HG02678 (cell line): Measurements from ENCODE around the gene ANKRD63.

Source experiments
- ATAC-seq: cut with Tn5 transposase; IDR thresholded peaks from one replicate; pipeline ENCODE4 v1.9.1; 2021; ENCODE audit warnings: mild to moderate bottlenecking, moderate library complexity; ENCODE audit not compliant: unreplicated experiment

Gene ANKRD63

DNA sequence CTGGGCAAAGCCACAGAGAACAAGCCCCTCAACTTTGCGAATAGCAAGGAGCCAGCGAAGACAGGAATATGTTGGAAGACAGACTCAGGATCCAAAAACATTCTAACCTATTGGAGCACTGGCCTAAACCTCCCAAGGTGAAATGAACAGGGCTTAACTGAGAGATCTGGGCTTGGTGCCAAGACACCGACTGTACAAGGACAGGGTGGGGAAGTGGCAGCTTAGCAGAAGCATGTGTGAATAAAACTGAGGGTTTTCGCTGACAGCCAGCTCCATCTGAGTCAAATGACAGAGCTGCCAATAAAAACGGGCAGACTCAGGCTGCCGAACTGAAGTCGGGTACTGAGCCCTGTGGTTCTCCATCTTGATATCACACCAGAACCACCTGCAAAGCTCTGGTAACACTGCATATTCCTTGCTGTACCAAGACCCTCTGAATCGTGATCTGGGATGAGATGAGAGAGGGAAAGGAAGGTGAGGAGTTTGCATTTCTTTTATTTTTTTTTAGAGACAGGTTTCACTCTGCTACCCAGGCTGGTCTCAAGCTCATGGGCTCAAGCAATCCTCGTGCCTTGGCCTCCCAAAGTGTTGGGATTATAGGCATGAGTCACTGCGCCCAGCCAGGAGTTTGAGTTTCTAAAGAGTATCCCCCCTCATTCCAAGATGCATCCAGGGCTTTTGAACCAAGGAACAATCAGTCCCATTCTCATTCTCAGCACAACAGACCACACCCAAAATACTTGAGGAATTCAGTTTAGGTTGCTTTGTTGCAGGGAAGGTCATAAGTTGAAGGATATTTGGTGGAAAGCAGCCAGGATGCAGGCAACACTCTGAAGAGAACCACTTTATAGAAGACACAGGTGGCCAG is 30.9 kb upstream of the ANKRD63 start:
- ATAC-seq: no peak

DNA sequence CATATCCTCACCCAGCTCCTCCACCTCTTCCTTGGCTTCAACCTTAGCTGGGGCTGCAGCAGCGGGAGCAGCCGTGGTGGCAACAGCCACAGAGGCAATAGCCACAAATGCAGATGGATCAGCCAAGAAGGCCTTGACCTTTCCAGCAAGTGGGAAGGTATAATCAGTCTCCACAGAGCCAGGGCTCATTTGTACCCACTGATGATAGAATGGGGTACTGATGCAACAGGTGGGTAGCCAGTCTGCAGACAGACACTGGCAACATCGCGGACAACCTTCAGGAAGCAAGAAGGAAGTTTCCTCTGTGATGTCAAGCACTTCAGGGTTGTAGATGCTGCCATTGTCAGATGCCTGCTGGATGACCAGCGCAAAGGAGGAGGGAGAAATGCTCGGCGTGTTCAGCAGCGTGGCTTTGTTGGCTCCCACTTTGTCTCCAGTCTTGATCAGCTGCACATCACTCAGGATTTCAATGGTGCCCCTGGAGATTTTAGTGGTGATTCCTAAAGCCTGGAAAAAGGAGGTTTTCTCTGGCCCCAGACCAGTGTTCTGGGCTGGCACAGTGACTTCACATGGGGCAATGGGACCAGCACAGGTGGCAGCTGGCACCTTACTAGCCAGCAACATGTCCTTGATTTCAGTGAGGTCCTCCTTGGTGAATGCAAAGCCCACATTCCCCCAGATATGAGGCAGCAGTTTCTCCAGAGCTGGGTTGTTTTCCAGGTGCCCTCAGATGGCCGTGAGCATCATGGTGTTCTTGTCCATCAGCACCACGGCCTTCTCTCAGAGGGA is 29.7 kb upstream of the ANKRD63 start:
- ATAC-seq: no peak

DNA sequence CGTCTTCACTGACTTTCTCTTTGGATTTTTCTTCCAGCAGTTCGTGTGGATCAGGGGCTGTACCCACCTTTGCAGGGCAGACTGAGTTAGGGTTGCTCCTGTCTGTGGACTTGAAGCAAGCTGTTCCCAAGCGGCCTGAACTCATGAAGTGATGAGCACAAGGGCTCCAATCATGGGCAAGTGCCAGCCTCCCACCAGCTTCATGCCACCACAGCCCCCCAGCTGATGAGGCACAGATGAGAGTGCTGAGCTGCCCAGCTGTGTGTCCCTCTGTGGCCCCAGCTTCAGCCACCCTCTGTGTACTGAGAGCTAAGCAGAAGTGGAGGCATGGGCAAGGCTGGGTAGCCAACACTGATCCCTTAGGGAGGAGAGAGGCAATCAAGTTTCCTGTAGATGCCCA is 28.1 kb upstream of the ANKRD63 start:
- ATAC-seq: no peak

DNA sequence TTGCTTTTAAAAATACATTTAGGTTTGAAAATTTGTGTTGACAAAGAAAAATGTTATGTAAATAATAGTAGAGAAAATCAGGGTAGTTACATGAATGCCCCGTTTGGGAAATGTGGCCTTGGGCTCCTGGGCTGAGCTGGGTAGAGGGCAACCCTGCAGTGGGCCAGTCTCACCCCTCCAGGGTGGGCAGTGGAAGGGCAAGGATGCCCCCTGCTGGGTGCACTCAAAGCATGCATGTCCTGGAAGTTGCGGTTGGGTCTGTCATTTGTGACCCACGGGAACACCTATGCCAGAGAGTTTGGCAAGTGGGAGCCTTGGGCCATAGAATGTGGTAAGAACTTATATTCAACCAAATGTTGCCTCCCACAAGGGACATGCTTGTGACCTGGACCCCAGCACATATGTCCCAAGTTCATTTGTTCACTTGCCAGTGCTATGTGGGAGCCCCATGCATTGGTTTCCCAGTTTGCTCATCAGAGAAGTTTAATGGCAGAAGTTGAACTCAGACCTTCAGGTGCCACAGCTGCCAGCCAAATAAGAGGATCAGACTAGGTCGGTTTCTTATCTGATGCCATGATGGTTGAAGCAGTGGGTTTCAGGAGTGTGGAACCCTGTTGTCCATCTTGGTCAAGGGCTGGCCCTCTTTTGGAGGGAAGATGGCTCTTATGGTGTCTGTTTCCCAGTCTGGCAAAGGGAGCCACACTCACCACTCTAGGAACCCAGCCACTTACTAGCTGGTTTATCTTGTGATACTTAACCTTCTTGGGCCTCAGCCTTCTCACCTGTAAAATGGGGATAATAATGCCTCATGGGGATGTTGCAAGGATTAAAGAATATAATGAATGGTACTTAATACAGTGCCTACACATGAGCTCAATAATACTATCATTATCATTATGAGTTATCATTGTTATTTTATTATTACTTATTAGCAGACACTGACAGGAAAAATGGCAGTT is 27.4 kb upstream of the ANKRD63 start:
- no peak for ATAC-seq

DNA sequence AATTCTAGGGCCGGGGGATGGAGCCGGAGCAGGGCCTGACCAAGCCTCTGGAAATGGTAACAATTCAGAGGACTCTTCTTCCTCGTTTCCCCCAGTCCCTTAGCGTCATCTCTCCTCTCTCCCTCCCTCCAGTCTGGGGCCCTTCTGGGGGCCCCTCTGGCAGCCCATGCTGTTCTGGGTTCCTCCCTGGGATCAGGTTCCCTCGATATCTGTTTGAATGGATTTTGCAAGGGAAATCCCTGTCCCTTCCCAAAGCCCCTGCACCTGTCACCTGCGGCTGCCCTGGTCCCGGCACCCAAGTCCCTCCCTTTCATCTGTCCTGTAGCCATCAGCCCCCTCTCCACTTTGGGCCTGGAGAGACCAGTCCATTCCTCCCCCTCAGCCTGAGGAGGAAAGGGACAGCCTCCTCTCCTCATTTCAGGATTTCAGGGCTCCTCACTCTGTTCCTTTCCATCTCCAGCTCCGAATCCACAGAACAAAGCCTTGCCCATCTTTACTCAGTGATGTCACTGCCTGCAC is 26.5 kb upstream of the ANKRD63 start:
- ATAC-seq: no peak

DNA sequence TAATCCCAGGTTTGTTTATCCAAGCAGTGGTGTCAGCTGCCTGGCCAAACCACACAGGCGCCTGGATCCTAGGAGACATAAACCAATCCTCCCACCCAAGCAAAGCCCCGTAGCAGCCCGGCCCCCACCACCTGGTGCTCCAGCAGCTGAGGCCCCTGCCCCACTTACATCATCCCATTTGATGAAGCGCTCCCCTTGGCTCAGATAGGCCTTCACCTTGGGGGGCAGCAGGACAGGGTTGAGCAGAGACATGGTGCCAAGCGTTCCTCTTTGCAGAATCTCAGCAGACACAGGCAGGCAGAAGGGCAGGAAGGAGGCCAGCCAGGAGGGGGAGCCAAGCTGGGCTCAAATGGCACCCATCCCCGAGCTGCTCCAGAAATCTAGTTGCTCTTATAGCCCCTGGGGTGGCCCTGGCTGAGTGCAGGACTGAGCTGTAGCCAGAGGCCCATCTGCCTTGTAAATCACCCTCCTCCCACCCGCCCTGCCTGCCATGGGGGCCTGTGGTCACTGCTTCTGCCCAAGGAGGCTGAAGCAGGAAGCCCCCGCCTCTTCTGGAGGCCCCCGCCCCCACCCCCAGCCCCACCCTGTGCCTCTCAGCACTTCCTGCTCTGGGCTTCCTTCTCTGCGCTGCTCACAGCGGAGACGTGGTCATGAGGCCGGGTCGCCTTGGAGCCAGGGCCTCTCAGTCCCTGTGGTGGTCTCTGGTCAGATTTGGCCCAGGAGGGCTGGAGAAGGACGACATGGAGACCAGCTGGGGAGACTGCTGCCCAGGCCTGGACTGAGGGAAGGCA is 24.8 kb upstream of the ANKRD63 start, which contains the start of gene PLCB2:
Gene PLCB2, minus strand, starts transcription at position 515 of the 791 bp plus-strand sequence. Its CDS starts 263 bp downstream, at position 252.
- ATAC-seq: peak; percentile 53

DNA sequence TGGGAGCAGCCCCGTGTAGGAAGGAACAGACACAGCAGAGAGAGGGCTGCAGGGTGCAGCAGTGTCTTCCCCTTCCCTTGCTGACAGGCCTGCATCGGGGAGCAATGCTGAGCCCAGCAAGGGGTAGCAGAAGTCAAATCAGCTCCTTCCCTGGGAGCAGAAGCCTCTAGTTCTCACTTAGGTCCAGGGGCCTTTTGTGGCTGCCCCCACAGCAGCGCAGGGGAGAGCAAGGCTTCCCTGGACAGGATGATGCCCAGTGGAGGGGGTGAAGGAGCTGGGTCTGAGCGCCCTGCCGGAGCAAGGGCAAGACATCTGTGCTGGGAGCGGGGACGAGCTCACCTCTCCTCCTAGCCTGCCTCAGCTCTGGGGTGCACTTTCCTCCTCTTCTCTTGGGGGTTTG is 24.0 kb upstream of the ANKRD63 start:
- no peak for ATAC-seq

DNA sequence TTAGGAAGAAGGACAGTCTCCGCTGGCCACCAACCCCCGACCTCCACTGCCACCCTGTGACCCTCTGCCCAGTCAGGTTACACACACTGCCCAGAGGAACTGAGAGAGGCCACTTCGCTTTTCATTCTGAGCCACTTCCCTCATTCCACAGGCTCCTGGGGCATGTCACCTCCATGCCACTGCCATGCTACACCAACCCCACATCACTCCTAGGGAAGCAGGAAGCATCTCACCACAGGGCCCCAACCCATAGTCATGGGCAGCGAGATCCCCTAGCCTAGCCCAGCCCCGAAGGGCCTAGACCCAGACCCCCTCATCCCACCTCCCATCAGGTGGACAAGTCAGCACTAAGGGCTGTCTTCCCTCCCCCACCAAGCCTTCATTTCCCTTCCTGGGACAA is 23.5 kb upstream of the ANKRD63 start:
- ATAC-seq: no peak

DNA sequence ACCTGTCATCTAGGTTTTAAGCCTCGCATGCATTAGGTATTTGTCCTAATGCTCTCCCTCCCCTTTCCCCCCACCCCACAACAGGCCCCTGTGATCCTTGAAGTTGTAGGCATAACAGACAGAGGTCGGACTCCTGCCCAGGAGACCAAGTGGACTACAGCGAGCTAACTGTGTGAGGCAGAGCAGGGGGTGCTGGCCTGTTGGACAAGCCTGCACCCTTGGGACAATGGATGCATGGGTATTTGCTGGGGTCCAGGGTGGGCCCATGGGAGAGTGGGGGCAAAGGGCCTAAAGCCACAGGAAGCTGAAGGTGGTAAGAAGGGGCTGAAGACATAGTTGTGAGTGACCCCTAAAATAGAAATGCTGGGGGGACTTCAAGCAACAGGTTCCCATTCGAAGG is 22.4 kb upstream of the ANKRD63 start:
- ATAC-seq: no peak

DNA sequence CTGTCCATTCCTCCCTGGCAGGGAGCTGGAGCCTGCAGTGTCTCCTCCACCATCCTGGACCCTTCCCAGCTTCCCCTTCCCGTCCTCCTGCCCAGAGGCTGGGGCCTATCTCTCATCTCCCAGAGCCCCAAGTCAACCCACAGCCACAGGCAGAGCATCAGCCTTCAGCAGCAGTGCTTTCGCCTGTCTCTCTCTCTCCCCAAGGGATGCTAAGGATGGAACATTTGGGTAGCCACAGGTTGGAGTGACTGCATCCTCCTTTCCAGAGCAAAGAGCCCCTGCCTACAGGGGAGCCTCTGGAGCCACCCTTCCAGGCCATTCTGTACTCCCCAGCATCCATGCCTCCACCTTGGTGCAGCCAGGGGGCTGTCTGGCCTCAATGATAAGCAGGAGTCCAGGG is 20.7 kb upstream of the ANKRD63 start:
- no peak for ATAC-seq

DNA sequence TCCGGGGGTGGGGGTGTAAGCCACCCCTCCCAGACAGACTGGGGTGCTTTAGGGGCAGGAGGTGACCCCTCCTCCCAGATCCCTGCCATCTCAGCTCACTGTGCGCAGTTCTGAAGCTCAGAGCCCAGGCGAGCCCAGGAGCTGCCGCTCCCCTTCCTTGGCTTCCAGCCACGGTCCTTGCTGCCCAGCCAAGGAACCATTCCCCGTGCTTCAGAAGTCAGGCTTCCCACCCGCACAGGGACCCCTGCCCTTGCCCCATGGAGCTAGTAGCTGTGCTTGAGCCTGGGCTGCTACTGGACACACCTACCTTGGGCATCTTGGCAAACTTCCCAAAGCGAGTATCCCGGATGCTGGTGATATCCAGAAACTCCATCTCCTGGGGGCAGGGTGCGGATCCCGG is 20.1 kb upstream of the ANKRD63 start:
- no peak for ATAC-seq

DNA sequence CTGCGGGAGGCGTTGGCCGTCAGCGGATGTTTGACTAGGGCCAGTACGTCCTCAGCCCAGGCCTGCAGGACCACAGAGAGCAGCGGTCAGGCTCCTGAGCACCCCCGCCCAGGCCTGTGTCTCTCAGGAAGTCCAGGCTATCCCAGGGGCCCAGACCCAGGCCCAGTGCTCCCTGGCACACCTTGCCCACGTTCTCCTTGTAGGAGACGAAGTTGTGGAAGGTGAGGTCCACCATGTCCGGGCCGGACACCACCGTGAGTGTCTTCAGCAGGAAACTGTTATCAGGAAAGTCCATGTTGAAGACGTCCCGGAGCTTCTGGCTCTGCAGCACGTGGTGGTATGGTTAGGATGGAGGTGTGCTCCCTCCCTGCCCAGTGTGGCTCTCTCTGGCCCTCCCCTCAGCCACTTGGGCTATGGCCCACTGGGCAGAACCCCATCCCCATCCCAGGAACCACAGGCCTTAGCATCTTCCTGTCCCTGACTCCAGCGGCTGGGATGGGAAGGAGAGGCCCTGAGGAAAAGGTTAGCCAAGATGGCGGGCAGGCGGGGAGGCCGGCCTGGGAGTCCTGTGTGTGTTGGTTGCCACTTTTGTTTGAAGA is 19.5 kb upstream of the ANKRD63 start:
- no peak for ATAC-seq

DNA sequence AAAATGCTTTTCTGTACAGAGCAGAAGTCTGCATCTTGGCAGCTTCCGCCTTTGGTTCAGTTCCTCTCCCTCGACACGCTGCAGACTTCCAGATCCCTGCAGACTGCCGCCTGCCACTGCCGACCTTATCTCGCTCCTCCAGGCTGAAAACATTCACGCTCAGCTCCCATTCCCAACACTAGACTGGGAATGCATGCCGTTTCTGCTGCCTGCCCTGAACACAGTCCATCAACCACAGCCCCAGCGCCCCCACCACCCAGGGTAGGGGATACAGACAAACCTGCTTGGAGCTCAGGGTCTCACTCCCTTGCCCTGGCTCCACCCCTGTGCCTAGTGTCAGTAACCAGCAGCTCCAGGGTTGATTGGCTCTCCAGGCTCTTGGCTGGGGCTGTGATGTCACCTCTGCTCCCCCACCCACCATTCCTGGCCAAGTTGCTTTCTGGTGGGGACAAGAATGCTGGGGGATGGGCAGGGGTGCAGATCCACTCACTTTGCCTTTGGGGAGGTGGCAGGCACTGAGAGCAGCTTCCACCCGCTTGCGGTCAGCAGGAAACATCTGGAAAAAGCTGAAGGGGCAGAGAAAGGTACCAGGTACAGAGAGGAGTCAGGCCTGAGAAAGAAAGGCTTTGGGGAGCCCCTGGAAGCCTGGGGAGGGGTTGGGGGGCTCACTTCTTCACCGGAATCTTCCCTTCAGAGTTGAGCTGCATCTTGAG is 18.8 kb upstream of the ANKRD63 start:
- ATAC-seq: no peak

DNA sequence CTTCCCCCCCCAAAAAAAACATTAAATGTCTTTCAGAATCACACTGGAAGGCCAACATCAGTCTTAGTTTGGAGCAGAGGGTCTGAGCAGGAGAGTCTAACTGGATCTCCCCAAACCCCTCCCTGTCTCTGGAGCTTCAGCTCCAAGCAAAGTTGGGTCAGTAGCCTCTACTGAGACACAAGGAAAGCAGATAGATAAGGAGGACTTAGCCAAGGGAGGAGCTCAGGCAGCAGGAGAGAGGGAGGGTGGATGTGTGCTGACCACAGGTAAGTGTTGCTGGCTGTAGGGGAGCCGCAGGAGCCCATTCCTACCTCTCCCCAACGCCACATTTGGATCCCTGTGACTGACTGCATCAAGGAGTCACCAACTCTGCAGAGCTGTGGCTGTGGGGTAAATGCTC is 17.9 kb upstream of the ANKRD63 start:
- no peak for ATAC-seq

DNA sequence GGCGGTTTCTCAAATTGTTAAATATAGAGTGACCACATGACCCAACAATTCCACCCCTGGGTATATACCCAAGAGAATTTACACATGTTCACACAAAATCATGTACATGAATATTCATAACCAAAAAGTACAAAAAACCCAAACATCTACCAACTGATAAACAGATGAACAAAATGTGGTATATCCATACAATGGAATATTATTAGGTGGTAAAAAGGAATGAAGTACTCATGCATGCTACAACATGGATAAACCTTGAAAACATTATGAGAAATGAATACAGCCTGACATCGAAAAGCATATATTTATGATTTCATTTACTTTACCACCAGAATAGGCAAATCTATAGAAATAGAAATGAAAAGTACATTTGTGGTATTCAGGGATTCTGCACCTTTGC is 17.5 kb upstream of the ANKRD63 start:
- ATAC-seq: no peak

DNA sequence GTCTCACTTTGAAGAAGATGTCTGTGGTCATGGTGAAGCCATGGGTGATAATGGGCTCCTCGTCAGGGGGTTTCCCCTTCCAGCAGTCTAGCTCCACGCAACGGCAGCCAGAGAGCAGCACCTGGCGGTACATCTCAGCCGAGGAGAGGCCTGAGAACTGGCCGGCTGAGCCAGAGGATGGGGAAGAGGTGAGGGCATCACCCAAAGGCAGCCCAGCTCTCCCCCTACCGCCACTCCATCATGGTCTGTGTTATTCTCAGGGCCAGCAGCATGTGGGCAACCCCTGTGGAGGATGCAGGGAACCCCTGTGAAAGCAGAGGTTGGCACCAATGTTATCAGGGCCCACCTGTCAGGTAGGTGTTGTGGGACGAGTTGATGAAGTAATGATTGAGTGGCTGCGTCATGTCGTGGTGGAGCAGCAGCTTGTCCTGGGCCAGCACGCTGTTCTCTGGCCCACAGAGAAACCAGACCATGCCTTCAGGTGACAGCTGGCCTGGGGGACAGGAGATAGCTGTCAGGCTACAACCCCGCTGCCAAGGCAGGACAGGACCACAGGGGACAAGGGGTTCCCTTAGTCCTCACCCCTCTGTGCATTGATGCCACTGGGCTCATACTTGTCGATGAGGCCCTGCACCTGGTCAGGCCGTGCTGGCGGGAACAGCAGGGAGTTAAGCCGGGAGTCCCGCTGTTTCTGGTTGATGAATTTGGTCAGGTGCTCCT is 15.5 kb upstream of the ANKRD63 start:
- ATAC-seq: no peak

DNA sequence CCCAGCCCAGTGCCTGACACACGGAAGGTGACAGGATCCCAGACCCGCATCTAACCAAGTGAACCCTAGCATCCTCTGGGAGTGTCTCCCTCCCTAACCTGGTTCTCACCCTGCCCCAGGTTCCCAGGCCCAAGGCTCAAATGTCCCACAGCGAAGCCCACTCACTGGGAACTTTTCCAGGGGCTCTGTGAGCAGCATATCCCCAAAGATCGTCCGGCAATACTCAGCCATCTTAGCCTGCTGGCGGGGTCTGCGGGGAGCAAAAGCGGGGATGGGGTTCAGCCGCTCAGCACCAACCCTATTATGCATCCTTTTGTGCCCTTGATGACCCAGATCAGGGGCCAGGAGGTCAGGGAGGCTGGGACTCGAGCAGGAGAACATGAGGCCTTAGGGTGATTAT is 14.5 kb upstream of the ANKRD63 start:
- no peak for ATAC-seq

DNA sequence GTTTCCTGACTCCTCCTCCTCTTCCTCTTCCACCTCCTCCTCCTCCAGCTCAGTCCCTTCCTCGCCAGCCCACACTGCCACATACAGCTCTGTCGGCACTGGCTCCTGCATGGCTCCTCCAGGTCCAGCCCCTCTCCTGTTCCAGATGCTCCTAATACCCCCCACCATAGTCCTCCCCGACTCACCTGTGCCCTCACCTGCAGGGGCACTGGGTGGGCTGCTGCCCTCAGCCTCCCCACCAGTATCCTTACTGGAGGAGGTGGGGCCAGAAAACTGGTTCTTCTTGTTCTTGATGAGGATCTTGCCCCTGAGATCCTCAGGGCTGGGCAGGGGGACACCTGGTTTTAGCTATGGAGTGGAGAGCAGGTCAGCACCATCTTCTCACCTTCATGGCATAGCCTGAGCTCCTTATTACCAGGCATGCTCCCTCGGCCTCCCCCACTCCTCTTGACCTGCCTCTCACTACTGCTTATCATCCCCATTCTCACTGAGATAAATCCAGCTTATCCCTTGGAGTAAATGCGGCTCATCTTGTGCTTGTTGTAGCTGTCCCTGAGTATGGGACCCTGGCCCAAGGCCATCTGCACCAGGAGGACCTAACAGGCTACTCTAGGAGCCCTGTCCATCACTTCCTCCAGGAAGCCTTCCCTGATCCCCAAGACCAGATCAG is 13.8 kb upstream of the ANKRD63 start:
- no peak for ATAC-seq
